Stimulated activated CD4-positive, alpha-beta T cell treated with anti-CD3 and anti-CD28 coated beads, Interleukin-1b, Interleukin-23, amount 100 ng/mL, for 4 hours (primary cell): ENCODE results near the gene ACYP1.

Experiments used
- DNase-seq, 2 donors: peaks; one replicate each; pipeline ENCODE4 v3.0.0-alpha.2; 2020; ENCODE audit warnings: low read depth in 2 of 2

ACYP1 gene

DNA sequence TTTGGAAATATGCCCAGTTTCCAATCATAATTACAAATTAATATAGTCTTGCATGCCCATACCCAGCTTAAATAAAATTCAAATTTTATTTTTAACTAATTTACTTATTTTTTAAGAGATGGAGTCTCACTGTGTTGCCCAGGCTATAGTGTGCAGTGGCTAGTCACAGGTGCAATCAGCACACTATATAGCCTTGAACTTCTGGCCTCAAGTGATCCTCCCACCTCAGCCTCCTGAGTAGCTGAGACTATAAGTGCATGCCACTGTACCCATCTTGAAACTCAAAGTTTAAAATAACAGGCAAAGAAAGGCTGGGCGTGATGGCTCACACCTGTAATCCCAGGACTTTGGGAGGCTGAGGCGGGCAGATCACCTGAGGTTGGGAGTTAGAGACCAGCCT is 22.9 kb downstream of the ACYP1 start:
- no peak for DNase-seq

GRCh38 chr14:75040507-75040906 is 23.3 kb downstream of the ACYP1 start:
- no peak for DNase-seq

- no peak for DNase-seq
Observed at GRCh38 chr14:75032939-75033338, 30.9 kb downstream of the ACYP1 start.

DNA sequence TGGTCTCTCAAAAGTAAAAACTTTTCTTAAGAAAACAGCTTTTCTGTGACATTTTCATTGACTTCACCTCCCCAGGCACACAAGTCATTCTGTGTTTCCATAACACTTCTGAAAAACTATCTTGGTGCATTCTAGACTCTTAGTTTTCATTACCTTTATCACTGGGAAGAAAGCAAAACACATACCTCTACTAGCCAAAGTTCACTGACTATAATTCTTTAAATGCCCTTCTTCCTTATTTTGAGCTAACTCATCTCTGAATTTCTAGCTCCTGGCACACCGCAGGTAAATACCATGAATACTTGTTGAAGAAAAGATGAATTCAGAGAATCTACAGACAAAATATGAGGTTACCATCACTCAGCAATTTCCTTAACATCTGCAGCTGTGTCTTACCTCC is 33.7 kb downstream of the ACYP1 start:
- DNase-seq: no peak

DNA sequence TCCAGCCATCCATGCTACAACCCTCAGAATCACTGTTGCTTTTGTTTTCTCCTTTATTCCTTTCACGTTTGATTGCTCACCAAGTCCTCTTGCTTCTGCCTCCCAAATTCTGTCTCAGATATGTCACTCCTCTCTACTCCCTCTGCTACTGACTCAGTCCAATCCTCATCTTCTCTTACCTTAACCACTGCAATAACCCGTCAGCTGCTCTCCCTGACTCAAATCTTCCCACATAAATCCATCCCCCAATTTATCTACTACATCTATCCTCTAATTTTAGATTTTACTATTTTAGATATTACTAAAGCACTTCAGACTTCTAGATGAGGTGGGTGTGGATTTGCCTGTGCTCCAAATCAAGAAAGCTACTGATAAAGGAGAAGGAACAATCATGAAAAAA is 37.9 kb downstream of the ACYP1 start:
- DNase-seq: no peak

GRCh38 chr14:75025082-75025481 is 38.7 kb downstream of the ACYP1 start:
- DNase-seq: no peak

- no peak for DNase-seq
Observed at GRCh38 chr14:75023108-75023507, 40.7 kb downstream of the ACYP1 start.

- DNase-seq: no peak
Observed at GRCh38 chr14:75022655-75023054, 41.2 kb downstream of the ACYP1 start.

GRCh38 chr14:75018694-75019093 is 45.1 kb downstream of the ACYP1 start:
- DNase-seq: no peak

GRCh38 chr14:75016815-75017214 is 47.0 kb downstream of the ACYP1 start:
- no peak for DNase-seq

DNA sequence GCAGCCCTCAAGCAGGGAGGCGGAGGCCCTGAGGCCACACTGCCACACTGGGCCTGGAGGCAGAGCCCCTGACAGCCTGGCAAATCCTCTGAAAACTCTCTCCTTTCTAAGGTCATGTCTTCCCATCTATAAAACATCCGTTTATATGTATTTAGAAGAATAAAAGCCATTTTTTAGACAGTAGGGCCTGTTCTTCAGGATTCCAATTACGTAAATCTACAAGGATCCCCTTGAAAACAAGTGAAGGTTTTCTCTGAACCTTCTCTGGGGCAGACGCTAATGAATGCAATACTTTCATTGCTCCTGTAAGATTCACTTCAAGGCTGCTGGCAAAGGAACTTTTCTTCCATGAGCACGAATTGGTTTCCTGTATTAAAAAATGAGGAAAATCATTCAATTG is 48.3 kb downstream of the ACYP1 start:
- DNase-seq: no peak

GRCh38 chr14:75013290-75013689 is 50.5 kb downstream of the ACYP1 start:
- no peak for DNase-seq

DNA sequence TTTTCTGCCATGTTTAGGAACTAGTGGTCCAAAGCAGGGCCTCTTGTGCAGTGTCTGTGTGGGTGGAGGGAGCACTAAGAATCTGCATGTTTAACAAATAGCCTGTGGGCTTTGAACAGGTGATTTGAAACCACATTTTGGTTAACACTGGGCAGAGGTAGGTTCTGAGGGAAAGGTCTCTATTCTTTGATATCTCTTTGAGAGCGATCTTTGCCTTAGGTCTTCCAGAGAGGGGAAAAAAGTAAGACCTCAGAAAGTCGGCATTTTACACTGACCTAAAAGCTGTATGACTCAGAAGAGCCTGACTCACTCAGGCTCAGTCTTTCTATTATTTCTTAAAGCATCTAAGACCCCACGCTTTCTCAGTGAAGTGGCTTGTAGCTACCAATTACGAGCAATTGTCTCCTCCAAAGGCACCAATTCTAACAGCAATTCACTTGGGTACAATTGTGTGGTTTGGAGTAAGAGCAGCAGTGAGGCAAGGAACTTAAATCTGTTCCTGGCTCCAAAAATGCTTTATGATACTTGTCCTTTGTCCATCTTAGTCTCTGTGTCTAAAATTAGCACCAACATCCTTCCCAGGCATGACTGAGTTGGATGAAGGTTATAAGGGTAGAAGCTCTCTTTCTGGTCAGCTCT is 52.3 kb downstream of the ACYP1 start:
- DNase-seq: no peak

- DNase-seq: no peak
Observed at GRCh38 chr14:75010472-75011093, 53.2 kb downstream of the ACYP1 start.

- DNase-seq: no peak
Observed at GRCh38 chr14:75009176-75009575, 54.6 kb downstream of the ACYP1 start.

- DNase-seq: no peak
Observed at GRCh38 chr14:75005357-75005756, 58.5 kb downstream of the ACYP1 start.

GRCh38 chr14:75003250-75004027 is 60.4 kb downstream of the ACYP1 start:
- no peak for DNase-seq
